GM18870 (cell line): ENCODE measurements around the gene RAB6B.

ENCODE experiments used
- ATAC-seq: cut with Tn5 transposase; IDR thresholded peaks from one replicate; pipeline ENCODE4 v1.9.1; 2021; ENCODE audit warnings: moderate library complexity; ENCODE audit not compliant: unreplicated experiment

Gene RAB6B

DNA sequence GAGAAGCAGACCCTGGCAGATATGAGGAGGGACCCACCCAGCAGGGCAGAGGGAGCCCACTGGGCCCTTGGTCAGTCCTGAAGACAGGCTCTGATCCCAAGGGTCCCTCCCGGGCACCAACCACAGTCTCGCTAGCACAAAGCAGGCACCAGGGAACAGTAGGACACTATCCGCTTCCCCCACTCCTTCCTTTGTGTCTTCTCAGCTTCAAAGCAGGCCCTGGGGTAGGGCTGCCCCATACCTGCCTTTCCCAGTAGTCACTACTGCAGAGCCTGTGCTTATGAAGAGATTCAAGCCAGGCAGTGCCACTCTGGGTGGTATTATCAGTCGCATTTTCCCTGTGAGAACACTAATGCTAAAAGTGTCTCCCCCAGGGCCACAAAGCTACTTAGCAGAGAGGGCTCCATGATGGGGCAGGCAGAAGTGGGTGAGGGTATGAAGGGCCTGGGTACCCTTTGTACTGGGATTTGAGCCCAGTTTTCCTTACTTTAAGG is 57.3 kb downstream of the RAB6B start:
- no peak for ATAC-seq

DNA sequence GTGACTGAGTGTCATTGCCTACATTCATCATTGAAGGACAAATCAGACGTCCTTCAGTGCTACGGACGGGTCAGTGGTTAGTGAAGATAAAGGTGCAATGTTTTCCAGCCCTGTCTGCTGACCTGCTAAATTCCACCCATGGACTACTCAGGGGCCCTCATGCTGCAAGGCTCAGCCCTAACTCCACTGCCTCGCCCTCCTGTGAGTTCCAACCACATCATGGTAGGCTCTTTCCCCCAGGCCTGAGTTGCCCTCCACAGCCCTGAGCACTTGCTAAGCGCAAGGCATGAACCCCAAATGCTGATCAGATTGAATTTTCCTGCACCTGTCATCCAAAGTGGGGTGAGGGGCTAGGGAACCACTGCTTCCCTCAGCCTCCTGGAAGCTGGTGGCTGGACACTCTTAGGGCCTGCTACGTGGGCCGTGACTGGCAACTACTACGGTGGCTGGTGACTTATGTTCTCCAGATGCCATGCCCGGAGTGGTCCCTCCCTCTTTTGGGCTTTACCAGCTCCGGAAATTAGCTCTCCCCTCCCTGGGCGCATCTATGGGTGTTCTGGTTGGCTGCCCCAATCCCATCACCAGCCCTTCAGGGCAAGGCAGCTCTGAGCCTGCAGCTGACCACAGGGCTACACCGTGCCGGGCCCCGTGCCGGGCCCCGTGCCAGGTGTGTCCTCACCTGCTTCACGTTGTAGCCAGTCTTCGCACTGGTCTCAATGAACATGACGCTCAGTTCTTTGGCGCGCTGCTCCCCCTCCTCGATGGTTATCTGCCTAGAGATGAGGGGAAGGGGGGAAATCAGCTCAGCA is 58.0 kb downstream of the RAB6B start:
- no peak for ATAC-seq

DNA sequence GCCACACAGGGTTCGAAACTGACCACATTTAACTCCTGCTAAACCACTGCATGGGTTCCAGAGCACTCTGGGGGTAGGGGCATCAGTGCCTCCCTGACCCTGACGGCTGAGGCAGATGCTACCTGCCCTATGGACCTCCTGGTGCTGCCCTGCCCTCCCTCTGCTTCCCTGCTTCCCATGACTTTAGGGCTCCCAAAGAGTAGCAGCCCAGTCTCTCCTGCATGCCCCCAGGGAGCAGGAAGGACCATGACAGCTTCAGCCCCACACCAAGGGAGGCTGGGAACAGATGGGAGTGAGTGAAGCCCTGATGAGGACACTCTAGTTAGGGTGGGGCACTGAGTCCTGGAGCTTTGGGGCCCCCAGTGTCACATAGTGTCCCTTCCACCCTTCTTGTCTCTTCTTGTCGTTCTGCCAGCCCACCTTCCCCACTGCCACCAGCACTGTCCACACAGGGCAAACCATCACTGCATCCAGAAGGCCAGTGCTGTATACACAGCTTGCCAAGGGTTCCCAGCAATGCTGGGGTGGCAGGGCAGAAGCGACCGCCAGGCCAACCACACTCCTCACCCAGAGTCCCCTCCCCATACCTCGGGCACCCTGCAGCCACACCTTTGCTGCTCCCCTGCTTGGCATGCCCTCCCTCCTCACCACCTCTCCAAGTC is 59.1 kb downstream of the RAB6B start:
- no peak for ATAC-seq

DNA sequence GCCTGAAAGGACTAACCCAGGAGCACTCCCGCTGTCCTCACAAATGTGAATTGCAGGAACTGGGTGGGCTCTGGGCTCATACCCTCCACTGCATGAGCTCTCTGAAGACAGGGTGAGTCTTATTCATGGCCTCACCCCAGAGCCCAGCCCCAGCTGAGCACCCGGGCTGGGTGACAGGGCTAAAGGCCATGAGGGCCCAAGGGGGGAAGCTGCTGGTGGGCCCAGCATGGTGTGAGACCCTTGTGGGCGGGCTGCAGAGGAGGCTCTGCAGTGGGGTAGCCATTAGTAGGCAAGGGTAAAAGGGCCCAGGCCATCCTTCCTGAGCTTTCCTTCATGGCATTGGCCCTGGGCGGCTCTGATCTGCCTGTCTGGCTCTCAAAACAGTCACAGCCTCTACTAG is 59.7 kb downstream of the RAB6B start:
- ATAC-seq = no peak

DNA sequence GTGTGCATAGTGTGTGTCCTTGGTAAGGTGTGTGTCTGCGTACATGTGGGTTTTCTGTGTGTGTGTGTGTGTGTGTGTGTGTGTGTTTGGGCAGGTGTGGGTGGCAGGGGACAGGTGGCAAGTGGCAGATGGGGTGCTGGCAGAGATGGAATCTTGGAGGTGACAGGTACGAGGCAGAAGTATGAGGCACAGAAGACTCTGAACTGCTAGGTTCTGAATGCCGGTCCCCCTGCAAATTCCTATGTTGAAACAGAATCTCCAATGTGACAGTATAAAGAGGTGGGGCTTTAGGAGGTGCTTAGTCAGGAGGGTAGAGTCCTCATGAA is 60.3 kb downstream of the RAB6B start:
- no peak for ATAC-seq

DNA sequence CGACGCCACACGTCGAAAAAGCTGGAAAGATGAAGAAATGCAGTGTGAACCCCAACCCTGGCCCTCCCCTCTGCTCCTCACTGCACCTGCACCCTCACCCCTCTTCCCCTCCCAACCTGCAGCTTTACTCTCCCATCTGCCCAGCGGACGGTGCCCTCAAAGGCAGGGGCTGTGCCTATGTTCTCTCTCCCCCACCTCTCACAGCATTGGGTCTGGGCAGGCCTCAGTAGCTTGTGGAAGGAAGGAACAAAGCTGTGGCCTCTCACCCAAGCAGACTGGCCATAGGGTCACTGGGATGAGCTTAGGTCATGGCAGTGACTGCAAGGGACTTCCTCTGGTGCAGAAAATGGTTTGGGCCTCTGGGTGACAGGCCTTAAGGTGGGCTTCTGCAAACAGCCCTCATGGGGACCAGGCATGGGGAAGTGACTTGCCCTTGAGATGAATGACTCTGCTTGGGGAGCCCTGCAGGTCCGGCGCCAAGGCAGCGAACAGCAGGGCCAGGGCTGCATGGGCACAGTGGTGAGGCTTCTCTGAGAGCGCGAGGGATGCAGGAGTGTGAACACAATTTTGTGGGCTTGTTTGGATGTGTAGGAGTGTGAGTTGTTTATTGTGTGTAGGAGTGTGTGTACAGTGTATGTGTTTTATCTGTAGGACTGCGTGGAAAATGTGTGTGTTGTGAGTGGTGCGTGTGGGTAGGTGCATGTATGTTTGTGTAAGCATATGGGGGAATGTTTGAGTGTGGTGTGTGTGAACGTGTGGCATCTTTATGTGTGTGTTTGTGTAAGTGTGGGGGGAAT is 60.9 kb downstream of the RAB6B start:
- no peak for ATAC-seq

DNA sequence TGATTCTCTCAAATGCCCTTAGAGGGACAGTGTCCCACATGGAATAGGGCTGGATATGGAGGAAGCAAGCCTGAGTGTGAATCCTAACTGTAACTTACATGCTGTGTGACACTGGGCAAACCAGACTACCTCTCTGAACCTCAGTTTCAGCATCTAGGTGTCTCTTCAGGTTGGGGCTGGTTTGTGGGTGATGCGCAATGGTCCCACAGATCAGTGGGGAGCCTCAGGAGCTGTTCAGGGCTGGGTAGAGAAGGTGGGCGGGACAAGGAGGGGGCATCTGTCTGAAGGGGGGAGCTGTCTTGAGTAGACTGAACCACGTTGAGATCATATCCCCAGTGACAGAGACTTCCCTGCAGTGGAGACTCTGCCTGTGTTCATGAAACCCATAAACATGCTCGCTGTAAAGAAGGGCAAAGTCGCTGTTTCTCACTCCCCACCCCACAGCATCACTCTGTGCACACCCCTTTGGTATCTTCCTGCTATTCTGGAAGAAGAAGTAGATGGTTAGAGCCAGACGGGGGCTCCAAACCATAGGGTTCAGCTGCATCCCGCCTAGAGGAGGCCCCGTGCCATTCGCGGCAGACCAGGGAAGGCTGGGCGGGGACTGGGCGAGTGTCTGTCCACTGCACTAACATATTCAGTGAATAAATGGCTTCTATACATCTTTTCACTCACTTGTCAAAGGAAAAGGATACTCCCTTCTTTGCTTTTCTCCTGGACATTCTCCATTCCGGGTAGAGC is 61.6 kb downstream of the RAB6B start:
- ATAC-seq = no peak

DNA sequence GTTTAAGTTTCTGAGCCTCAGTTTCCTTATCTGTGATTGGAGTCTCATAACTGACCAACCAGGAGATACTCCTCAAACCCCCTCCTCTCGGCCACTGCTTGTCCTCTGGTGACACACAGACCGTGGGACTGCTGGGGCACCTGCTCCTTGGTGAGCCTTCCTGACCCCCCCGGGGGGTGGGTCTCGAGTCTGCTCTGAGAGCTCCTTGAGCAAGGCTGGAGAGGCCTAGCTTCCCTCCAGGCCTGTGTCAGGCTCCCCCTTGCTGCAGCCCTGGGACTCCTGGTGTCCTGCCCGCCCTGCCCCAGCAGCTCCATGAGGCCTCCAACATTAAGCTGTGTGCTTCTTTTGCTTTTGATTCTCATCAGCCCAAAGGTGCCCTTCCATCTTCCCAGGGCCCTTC is 62.4 kb downstream of the RAB6B start:
- no peak for ATAC-seq

DNA sequence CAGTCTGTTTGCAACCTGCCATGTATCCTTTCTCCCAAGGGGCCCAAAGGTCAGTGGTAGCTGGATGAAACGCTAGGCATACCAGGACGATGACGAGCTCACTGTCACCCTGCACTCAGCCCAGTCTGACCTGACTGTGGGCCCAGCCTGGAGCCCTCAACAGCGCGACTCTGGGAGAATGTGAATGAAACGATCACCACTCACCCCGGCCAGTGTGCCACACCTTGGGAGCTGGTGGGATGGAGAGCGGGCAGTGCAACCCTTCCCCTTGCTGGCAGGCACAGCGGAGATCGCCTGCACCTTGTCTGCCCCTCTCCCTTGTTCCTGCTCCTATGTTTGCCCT is 62.9 kb downstream of the RAB6B start:
- ATAC-seq = no peak

DNA sequence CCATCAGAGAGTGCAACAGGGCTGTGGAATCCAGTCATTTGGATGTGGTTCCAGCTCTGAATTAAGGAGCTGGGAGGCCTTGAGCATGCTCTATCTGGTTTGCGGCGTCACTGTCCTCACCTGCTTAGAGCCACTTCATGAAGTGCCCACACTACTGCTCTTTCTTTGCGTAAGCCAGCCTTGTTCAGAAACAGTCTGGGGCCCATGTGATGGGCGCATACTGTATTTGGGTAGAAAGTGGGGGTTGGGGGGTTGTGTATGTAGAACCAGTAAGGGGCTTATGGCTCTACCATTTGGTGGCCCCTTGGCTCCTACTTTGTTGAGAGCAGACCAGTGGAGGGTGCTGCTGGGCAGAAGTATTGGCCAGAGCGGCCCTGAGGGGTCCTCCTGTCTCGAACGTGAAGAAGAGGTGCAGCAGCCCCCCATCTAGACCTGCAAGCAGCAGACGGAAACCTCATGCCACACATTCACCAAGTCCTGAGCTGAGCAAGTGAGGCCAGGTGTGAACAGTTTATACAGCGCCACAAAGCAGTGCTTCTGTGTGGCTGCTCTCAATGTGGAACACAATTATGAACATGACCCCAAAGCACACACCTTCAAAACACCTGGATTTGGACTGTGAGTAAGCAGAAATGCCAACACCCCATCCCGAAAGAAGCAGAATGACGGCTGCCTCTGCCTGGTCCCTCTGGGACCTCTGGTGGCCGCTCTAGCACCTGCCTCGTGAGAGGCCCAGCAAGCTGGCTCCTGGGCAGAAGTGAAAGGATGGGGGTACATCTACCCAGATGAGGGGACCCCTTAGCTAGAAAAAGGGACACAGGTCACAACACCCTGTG is 63.5 kb downstream of the RAB6B start:
- no peak for ATAC-seq

DNA sequence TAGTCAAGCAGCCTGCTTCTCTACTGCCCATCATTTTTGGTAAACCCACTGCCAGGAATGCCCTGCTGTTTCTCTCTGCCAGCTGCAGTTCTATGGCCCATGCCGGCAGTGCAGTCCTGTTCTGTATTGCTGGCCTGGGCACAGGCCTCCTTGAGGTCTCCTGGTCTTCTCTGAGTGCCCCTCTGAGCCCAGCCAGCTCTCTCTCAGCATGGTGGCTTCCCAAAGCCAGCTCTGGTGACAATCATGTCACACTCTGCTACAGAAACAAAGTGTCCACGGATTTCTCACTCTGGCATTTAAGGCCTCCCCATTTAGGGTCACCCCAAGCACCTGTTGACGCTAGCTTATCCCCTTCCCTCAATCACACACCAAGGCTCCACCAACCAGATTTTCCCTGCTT is 65.6 kb downstream of the RAB6B start:
- no peak for ATAC-seq

DNA sequence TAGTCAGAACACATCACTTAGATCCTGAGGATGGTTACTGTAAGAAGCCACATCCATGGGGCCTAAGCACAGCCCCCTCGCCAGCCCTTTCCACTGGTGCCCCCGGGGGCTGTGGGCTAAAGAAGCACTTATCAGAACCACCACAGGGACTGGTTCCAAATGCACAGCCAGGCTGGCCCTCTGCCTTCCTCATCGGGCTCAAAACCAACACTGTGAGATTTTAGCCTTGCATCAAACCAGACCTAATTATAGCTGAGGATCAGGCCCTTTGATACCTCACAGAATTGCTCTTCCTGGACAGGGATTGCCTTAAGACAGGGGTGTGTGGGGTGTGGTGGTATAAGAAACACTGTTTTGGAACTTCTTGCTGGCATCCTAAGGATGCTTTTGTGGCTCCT is 66.4 kb downstream of the RAB6B start:
- ATAC-seq = no peak

DNA sequence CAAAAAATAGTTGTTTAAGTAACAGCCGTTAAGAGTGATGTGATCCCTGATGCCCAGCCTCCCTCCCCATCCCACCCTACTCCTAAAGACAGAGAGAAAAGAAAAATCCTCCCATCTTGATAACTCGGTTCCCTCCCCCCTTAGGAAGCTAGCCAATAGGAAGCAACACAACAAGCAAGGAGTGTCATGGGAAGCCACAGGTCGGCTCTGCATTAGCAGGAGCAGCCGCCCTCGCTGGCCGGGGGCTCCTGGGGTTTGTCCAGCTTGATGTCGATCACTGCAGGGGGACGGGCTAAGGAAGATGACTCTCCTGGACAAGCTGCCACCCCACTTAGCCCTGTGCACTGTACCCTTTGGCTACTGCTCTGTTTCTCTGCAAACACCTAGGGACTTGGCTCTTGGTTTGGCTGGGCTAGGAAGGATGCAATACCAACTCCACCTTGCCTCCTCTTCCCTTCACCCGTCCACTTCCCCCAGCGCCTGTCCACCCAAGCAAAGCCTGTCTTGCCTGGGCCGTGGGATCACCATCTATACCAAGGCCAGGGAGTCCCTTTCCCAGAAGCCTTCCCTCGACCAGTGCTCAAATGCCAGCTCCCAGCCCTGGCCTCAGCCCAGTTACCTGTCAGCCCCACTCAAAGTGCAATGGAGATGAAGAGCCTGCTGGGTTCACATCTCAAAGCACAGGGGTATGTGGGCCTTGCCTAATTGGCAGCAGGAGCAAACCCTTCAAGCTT is 66.9 kb downstream of the RAB6B start:
- ATAC-seq = no peak

DNA sequence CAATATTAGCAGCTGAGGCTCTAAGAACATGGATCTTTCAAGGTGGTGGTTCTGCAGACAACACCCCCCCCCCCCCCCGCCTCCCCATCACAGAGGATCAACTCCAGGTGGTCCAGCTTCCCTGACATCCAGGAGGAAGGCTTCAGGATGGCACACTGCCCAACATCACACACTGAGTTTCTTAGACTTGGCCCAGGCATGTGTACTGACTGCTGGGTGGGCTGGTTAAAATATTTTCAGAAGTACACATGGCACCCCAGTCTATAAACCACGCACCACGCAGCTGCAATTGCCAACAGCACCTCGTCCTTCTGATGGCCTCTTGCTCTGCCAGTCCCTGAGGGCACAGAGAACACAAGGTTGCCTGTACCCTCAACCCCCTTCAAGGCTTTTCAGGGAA is 68.0 kb downstream of the RAB6B start:
- no peak for ATAC-seq

DNA sequence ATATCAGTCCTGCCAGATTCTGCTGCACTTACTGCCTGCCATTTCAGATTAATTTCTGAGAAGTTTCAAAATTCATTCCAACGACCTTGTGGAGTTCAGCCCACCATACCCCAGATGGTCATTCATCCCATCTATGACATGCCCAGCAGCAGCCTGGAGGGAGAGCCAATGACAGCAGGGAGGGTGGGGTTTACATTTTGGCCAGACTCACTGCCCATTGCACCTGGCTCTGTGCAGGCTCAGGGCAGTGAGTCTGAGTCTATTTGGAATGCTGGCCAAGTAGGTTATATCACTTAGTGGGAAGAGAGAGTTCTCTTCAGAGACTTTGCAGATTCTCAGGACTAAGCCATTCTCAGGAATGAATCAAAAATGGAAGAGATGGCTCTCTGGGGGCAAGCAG is 68.5 kb downstream of the RAB6B start:
- ATAC-seq = no peak

DNA sequence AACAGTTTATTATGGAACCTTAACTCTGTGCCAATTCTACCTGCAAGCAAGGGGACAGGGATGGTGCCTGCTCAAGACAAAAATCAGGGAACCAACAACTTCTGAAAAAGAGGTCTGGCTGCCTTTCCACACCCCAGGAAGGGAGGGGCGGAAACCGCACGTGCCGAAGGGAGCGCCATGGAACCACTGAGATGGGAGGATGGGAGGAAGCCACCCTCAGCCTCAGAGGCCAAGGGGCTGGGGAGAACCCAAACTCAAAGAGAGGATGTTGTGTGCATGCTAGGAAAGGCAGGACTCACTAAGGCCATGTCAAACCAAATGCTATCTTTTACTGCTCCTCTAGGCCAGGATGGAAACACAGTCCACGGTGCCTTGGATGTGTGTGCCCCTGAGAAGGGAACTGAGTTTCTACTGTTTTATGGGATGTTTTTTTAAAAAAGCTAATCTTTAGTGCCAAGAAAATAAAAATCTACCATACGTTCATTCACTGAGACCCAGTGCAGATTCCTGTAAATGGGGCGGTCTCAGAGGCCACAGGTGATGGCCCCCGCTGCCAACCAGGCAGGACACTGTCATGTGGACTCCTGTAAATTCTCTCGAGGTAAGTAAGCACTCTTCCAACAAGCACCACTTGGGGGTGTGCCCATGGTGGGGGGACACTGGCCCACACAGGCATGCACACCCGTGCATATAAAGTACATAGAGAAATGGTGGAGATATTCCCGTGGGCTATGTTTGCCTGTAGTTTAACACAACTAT is 69.5 kb downstream of the RAB6B start:
- ATAC-seq = no peak

DNA sequence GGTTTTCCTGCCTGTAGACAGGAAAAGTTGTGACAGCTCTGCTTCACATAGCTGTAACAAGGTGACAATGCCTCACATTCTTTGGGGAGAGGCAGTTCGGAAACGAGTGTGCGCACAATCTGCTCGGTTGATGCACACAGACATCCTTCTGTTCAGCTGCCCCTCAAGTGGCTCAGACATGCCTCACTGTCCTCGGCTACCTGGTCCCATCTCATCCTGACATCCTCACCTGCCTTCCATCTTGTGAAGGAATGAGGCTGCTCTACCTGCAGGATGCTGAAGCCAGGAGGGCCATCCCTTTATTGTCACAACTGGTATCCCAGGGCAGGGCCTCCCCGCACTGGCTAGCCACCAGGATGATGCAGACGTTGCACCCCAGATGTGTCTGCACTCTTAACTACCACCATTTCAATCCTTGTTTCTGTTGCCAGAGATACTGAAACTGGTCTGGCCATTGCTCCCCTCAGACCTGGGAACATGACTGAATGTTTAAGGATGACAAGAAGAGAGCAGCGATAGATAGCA is 70.7 kb downstream of the RAB6B start:
- no peak for ATAC-seq

DNA sequence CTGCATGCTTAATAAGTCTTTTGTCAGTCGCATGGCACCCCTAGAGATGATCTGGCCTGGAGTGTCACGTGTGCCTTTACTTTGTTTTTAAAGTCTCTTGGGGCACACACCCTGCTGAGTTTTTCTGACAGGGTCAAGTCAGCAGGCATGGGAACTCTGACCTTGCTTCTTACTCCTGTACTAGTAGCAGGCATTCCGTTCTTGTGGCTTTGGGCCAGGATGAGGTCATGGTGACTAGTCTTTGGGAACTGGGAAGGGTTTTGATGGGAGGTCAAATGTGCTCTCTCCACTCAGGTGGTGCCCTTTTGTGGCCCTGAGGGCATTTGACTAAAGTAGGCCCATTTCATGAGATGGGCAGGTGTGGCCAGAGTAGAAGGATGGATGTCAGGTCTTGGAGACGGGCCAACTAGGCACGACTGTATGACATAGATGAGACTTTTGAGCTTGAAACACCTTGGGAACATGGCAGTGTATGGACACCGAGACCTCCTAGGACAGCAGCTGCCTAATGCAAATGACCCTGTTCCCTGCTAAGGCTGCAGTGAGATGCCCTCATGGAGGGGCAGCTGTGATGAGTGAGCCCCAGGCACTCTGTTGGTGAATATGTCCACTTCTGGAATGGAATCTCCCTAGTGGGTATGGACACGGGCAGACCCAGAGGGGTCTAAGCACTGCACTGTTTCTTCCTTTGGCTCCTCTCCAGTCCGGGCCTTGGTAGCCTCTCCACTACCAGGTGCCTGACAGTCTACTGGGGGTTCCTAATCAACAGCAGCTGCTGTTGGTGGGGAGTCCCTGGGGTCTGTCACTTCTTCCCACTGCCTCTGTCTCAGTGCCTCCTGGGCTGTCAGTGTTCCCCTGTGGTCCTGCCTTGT is 73.7 kb downstream of the RAB6B start:
- no peak for ATAC-seq
